Fibroblast of lung (primary cell): ENCODE results near the gene SLC25A27. TPM values are rescaled to one million over a fixed set of nuclear protein-coding genes. Genes with fewer than 3 reads are reported as not detected.

Experiments used
- DNase-seq, 2 donors: peaks; one replicate each; pipeline versions ENCODE4 v3.0.0 to v3.0.0-alpha.2; 2010; ENCODE audit warnings: low read depth in 2 of 2
- H2AFZ ChIP-seq: 2 replicates; pipeline ENCODE4 v1.5.1; 2012; ENCODE audit warnings: low read length, control low read depth, inconsistent platforms
- H3K27ac ChIP-seq: 2 replicates; pipeline ENCODE4 v1.5.1; 2011; ENCODE audit warnings: low read length, control low read depth; ENCODE audit not compliant: insufficient read depth
- H3K27me3 ChIP-seq: 2 replicates; pipeline ENCODE4 v1.5.1; 2011; ENCODE audit warnings: mild to moderate bottlenecking, low read length; ENCODE audit not compliant: control insufficient read depth, insufficient read depth
- H3K36me3 ChIP-seq: 2 replicates; pipeline ENCODE4 v1.5.1; 2011; ENCODE audit warnings: low read length; ENCODE audit not compliant: control insufficient read depth, insufficient read depth
- H3K4me1 ChIP-seq: 2 replicates; pipeline ENCODE4 v1.5.1; 2011; ENCODE audit warnings: low read length; ENCODE audit not compliant: control insufficient read depth, insufficient read depth; ENCODE audit errors: extremely low read depth
- H3K4me2 ChIP-seq: 2 replicates; pipeline ENCODE4 v1.5.1; 2011; ENCODE audit warnings: low read length, control low read depth; ENCODE audit not compliant: insufficient read depth; ENCODE audit errors: extremely low read depth
- H3K4me3 ChIP-seq, 4 experiments: fragments of 200-600 bp in 1 of 4; sonication (generic) in 1 of 4; replicated peaks in 1 of 4; 2 replicates each; pipeline ENCODE4 v1.5.1; 2011 to 2016; ENCODE audit warnings: low read length in 4 of 4, low read depth in 3 of 4, mild to moderate bottlenecking in 3 of 4, control low read depth in 2 of 4, inconsistent platforms in 1 of 4, mixed read lengths in 1 of 4; ENCODE audit not compliant: insufficient read depth in 1 of 4; ENCODE audit errors: control extremely low read depth in 1 of 4
- H3K79me2 ChIP-seq: 2 replicates; pipeline ENCODE4 v1.5.1; 2012; ENCODE audit warnings: mild to moderate bottlenecking, low read length, inconsistent platforms; ENCODE audit not compliant: control insufficient read depth, insufficient read depth
- H3K9ac ChIP-seq: 2 replicates; pipeline ENCODE4 v1.5.1; 2011; ENCODE audit warnings: mild to moderate bottlenecking, low read length, control low read depth; ENCODE audit not compliant: insufficient read depth
- H3K9me3 ChIP-seq: 2 replicates; pipeline ENCODE4 v1.5.1; 2012; ENCODE audit warnings: low read depth, low read length; ENCODE audit not compliant: control insufficient read depth, insufficient read depth
- H4K20me1 ChIP-seq: 2 replicates; pipeline ENCODE4 v1.5.1; 2011; ENCODE audit warnings: low read length; ENCODE audit not compliant: control insufficient read depth, insufficient read depth; ENCODE audit errors: extremely low read depth
- EZH2 ChIP-seq: IDR thresholded peaks from 2 replicates; pipeline ENCODE4 v1.5.1; 2012; ENCODE audit warnings: low read length, control low read depth, mild to moderate bottlenecking; ENCODE audit errors: missing control alignments
- polyA minus RNA-seq: library from RNA; depleted of rRNA, polyadenylated mRNA; stranded (reverse); fragments of >200 nt; gene quantifications from 2 replicates; pipeline ENCODE4 v1.2.3, GENCODE V29; 2011; ENCODE audit warnings: low replicate concordance
- polyA plus RNA-seq, 2 donors: library from polyadenylated mRNA; depleted of rRNA in 1 of 2; stranded (reverse) in 1 of 2; unstranded in 1 of 2; fragments of >200 nt; gene quantifications; 2 replicates each; pipeline ENCODE4 v1.2.1, GENCODE V29; 2011 to 2012; ENCODE audit warnings: missing spikeins in 1 of 2
- total RNA-seq: library from RNA; depleted of rRNA; stranded (reverse); fragments of >200 nt; gene quantifications from 2 replicates; pipeline ENCODE4 v1.2.1, GENCODE V29; 2014
- TF ChIP-seq, protein P1 (sequence below), 2 donors: IDR thresholded peaks in 1 of 2; conservative IDR thresholded peaks in 1 of 2; 1 replicate in 1 of 2; 2 replicates in 1 of 2; pipeline ENCODE4 v1.5.1; 2011 to 2012; ENCODE audit warnings: low read length in 2 of 2, control low read depth in 1 of 2, inconsistent platforms in 1 of 2, low read depth in 1 of 2, mild to moderate bottlenecking in 1 of 2

SLC25A27 gene, protein sequence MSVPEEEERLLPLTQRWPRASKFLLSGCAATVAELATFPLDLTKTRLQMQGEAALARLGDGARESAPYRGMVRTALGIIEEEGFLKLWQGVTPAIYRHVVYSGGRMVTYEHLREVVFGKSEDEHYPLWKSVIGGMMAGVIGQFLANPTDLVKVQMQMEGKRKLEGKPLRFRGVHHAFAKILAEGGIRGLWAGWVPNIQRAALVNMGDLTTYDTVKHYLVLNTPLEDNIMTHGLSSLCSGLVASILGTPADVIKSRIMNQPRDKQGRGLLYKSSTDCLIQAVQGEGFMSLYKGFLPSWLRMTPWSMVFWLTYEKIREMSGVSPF
- total RNA-seq, result 12.6 and 18.7 TPM in 2 replicates
- 2.7 and 5.2 TPM in 2 replicates for polyA plus RNA-seq
- 1.2 and 3.1 TPM in 2 replicates for polyA plus RNA-seq (2012)
- polyA minus RNA-seq, result 0.24 TPM in 1 of 2 replicates, not detected in the other

DNA sequence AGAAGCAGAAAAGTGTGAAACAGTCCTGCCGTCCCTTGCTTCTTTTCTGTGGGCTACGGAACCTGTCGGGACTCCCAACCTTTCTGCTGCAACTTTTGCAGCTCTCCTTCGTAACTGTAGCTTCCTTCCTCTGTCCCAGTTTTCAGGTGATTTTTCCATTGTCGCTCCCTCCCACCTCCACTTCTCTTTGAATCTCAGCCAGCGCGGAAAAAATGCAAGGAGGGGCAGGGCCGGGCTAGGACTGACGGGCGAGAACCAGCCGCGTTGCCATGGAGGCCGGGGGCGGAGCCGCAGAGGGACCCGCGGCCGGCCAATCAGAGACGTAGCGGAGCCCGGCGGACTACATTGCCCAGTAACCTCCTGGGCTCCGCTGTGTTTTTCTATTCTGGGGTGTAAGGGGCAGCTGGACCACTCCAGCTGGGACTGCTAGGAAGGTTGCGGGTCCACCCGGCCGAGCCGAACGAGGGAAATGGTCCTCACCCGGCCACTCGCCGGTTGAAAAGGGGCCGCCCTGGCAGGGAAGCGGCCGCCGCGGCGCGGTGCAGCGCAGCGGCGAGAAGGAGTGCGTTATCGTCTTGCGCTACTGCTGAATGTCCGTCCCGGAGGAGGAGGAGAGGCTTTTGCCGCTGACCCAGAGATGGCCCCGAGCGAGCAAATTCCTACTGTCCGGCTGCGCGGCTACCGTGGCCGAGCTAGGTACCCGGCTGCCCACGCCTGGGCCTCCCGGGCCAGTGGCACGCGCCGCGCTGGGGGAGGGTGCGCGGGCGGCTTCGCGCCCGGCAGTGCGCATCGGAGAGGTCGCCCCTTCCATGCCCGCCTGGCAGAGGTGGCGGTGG, at the start of gene SLC25A27, which contains the start of gene CYP39A1:
Gene SLC25A27, plus strand, starts transcription at position 373 of the 836 bp plus-strand sequence. Its CDS starts 218 bp downstream, at position 591.
Gene CYP39A1, minus strand, starts transcription at position 216 of the 836 bp plus-strand sequence. CDS start 236 bp downstream, outside the sequence.
- Histone ChIP-seq H4K20me1 (no peaks in the 10 kb centered on the region), H3K4me1 (no peaks in the 10 kb centered on the region), H3K27me3 (no peaks in the 10 kb centered on the region), H2AFZ (peak within 1 kb of the TSS; percentile 97), H3K4me3 (peak within 1 kb of the TSS; percentile 87 to 96 (median 90)), H3K27ac (peak within 1 kb of the TSS; percentile 22), H3K9ac (peak within 1 kb of the TSS; percentile 48), H3K79me2 (no peaks in the 10 kb centered on the region), H3K9me3 (no peaks in the 10 kb centered on the region), H3K36me3 (no peaks in the 10 kb centered on the region), H3K4me2 (peak within 1 kb of the TSS; percentile 98)
- TF ChIP-seq, protein P1, sequence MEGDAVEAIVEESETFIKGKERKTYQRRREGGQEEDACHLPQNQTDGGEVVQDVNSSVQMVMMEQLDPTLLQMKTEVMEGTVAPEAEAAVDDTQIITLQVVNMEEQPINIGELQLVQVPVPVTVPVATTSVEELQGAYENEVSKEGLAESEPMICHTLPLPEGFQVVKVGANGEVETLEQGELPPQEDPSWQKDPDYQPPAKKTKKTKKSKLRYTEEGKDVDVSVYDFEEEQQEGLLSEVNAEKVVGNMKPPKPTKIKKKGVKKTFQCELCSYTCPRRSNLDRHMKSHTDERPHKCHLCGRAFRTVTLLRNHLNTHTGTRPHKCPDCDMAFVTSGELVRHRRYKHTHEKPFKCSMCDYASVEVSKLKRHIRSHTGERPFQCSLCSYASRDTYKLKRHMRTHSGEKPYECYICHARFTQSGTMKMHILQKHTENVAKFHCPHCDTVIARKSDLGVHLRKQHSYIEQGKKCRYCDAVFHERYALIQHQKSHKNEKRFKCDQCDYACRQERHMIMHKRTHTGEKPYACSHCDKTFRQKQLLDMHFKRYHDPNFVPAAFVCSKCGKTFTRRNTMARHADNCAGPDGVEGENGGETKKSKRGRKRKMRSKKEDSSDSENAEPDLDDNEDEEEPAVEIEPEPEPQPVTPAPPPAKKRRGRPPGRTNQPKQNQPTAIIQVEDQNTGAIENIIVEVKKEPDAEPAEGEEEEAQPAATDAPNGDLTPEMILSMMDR (conservative IDR thresholded peaks at IDR 0.05 in 1 of 2, IDR thresholded peaks at IDR 0.05 in 1 of 2; ENCODE audit: low read depth in 1 of 2, low read length in 2 of 2), result no peak
- no peak for TF ChIP-seq EZH2
- peak; percentile 81 to 83 for DNase-seq

DNA sequence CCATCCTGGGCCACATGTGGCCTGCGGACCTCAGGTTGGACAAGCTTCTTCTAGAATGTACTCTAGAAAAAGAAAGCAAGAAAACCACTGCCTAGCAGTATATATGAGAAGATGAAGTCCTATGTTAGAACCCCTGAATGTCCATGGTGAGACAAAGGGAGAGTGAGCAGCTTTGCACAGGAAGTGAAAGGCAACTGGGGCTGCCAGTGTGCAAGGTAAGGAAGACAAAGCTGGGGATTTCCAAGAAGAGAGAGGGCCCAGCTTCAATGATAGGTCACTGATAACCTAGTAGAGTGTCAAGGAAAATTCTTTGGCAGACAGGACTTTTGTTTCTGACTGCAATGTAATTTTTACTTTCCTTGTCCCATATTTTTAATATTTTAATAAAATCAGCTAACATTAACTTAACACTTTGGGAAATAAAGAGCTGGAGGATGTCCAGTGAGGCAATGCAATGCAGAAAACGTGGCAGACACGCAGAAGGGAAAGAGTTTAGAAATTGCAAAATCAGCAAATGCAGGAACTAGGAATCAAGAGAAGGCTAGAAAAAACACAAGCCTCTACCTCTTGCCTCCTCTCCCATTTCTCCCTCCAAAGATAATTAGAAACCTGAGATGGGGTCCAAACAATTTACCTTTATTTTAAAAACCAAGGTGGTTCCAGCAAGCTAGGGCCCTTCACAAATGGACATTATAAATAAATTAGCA, 47.5 kb upstream of the SLC25A27 start:
- DNase-seq, result no peak
- Histone ChIP-seq H3K27me3 (no peaks in the 10 kb centered on the region), H2AFZ (no peak overlapping the region), H3K9ac (no peak overlapping the region), H3K9me3 (no peaks in the 10 kb centered on the region), H3K4me3 (no peak overlapping the region), H3K79me2 (no peaks in the 10 kb centered on the region), H3K36me3 (no peaks in the 10 kb centered on the region), H3K27ac (no peak overlapping the region), H3K4me2 (no peak overlapping the region), H3K4me1 (no peaks in the 10 kb centered on the region), H4K20me1 (no peaks in the 10 kb centered on the region)
- TF ChIP-seq, protein P1 (conservative IDR thresholded peaks at IDR 0.05 in 1 of 2, IDR thresholded peaks at IDR 0.05 in 1 of 2; ENCODE audit: low read depth in 1 of 2, low read length in 2 of 2), result no peak
- no peak for TF ChIP-seq EZH2
